HG02840 (cell line): ENCODE measurements around the gene TRPM2.
"Not testable (repeated sequence)": the region's sequence is repeated elsewhere in the genome, so short reads cannot be mapped to it uniquely, and the experiment has no call there.

Experiments used
- ATAC-seq: cut with Tn5 transposase; IDR thresholded peaks from one replicate; pipeline ENCODE4 v1.9.1; 2021; ENCODE audit warnings: mild to moderate bottlenecking, moderate library complexity, moderate number of reproducible peaks; ENCODE audit not compliant: unreplicated experiment, low FRiP score

Gene TRPM2

GRCh38 chr21:44473915-44474555 lies 120.6 kb downstream of the TRPM2 start:
- ATAC-seq, result no peak

DNA sequence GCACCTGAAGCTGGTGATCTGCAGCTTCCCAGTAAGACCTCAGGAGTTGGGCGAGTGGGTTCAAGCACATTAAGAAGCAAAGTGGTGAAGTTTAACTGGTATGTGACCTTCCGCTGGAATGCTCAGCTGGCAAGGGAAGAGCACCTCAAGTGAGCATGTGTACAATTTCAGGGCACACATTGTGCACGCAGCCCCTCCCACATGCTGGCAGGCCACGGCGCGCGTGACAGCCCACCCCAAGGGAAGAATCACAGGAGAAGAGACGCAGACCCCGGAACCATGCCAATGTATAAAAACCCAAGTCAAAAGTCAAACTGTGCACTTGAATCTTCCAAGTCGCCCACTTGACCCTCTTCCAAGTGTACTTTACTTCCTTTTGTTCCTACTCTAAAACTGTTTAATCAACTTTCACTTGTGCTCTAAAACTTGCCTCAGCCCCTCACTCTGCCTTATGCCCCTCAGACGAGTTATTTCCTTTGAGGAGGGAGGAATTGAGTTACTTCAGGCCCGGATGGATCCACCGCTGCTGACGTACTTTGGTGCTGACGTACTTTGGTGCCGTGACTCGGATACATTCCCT lies 121.9 kb downstream of the TRPM2 start:
- ATAC-seq, result no peak

DNA sequence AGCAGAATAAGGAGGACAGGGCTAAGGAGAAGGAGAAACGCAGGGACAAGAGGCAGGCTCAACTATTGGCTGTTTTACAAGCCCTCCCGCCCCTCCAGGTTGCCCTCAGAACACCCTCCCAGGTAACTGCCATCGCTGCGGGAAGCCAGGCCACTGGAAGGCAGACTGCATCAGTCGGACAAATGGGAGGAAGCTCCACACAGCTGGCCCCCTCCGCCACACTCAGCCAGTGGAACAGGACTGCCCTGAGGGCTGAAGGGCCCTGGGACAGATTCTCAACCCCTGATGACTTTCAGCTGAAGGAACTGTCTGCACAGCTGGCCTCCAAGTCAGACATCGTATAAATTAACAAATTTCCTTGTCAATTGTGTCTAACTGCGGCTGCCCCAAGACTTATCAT lies 123.7 kb downstream of the TRPM2 start:
- no peak for ATAC-seq

- ATAC-seq, result no peak
These were observed 124.3 kb downstream of the TRPM2 start for GRCh38 chr21:44477712-44478111.

DNA sequence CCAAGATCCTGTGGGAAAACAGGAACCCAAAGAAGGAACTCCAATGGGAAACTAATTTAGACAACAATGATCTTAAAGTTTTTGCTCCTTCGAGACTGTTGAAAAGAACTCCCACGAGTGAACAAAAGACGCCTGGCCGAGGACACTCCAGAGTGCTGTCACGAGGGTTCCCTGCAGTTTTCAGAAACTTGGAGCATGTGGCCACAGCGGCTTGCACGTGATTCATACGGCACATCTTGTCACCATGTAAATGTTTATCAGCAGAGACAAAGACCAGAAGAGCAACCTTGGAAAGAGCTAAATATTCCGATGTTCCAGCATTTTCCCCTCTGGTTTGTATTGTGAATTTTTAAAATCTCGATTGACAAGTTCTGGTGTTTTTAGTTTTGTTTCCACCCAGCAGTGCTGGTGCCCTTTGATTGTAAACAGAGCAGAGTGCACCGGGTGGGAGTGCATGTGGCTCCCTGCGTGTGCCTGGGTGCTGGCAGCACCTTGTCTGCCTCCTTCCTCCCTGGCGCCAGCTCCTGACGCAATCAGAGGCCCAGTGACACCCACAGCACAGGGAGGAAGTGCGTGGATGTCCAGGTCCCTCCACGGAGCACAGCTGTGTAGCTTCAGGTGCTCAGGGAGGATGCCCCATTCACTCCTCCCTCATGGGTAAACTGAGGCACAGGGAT lies 124.8 kb downstream of the TRPM2 start:
- ATAC-seq, result no peak

DNA sequence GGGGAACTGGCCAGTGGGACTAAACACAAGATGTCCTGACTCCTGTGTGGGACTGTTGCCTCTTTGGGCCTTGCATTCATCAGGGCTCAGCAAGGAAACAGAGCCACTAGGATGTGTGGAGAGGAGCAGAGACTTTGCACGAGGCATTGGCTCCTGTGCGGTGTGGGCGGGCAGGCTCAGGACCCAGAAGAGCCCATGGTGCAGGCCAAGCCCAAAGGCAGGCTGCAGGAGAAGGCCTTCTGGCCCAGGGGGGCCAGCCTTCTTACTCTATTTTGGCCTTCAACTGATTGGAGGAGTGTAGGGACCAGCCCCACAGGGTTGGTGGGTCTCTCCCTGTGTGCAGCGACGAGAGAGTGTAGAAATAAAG lies 125.4 kb downstream of the TRPM2 start:
- no peak for ATAC-seq

- ATAC-seq, result not testable (repeated sequence)
These were observed 126.3 kb downstream of the TRPM2 start for GRCh38 chr21:44479556-44480199.

GRCh38 chr21:44480200-44481053 lies 127.0 kb downstream of the TRPM2 start:
- ATAC-seq, result no peak

- ATAC-seq, result no peak
These were observed 129.3 kb downstream of the TRPM2 start for GRCh38 chr21:44482581-44483287.

GRCh38 chr21:44483288-44484237 lies 130.1 kb downstream of the TRPM2 start:
- ATAC-seq, result no peak

DNA sequence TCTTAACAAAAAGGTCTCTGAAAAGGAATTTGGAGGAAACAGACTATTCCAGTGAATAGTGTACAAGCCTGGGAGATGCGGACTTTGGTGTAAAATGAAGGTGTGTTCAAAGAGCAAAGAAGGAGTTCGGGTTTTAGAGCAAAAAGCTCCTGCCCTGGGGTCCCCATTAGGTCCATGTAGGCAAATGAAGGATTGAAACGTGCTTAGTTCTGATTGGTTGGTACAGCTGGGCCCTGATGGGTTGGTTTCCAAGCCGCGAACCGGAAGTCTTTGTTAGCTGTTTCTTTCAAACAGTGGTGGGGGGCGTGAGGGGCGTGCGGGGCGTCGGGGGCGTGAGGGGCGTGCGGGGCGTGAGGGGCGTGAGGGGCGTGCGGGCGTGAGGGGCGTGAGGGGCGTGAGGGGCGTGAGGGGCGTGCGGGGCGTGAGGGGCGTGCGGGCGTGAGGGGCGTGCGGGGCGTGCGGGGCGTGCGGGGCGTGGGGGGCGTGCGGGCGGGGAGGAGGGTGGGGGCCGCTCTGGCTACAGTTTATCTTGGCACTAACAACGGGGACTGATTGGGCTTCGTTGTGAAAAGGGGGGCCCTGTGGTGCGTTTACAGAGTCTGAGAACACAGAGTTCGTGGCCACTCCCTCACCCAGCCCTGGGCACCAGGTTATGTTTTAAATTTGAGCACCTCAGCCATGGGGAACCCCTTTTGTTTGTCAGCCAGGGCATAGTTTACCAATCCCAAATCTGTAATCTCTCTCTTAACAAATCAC lies 131.3 kb downstream of the TRPM2 start:
- no peak for ATAC-seq

DNA sequence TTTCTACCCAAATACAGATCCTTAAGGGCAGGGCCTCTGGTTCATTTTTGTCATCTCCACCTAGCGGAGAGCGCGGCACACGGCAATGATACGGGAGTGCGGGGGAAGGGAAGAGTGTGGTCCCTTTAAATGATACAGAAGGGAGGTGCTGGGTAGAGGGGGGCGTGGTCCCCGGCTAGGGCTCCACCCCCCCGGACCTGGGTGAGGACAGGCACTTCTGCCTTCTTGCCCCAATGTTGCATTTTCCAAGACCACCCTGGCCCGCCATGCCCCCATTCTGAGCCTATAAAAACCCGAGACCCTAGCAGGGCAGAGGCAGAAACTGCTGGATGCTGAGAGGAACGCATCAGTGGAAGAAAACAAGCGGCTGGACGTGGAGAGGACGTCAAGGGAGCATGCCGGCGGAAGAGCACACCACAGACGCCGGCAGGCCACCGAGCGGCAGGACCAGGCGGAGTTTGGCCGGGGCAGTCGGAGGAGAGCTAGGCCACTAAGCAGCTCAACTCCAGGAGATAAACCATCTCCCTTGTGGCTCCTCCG lies 131.9 kb downstream of the TRPM2 start:
- ATAC-seq, result no peak

GRCh38 chr21:44485796-44486195 lies 132.4 kb downstream of the TRPM2 start:
- ATAC-seq, result no peak

DNA sequence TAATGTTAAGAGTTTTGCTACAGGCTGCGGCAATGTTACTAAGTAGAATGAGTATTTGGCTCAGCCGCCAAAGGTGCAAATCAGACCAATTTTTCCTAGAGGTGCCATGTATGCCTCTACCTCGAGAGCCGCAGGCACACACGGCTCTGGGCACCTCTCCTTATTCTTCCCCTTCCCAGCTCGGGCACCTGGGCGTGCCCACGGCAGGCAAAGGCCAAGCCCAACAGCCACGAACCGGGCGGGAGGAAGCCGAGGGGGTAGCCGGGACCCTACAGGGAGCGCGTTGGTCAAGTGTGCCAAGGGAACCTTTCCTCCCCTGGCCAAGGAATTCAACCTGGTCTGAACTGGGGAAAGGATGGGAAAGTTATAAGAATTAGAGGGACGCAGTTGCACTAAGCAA lies 132.9 kb downstream of the TRPM2 start:
- ATAC-seq, result no peak

- ATAC-seq, result no peak
These were observed 134.4 kb downstream of the TRPM2 start for GRCh38 chr21:44487831-44488230.

- no peak for ATAC-seq
These were observed 136.5 kb downstream of the TRPM2 start for GRCh38 chr21:44489962-44490361.

- ATAC-seq, result no peak
These were observed 137.0 kb downstream of the TRPM2 start for GRCh38 chr21:44490405-44490804.

- ATAC-seq, result no peak
These were observed 137.4 kb downstream of the TRPM2 start for GRCh38 chr21:44490816-44491215.
